T-helper 1 cell treated with Interleukin-12 subunit alpha and Interleukin-12 subunit beta and Interleukin-4 antibody, amounts not matched to agents 30 μg/mL and 1 μg/mL, for 36 hours (primary cell): Measurements from ENCODE around the gene WDR89.
A peak's percentile ranks its signal among the peaks of the same experiment; 100 is the strongest.
"Not testable (repeated sequence)": the region's sequence is repeated elsewhere in the genome, so short reads cannot be mapped to it uniquely, and the experiment has no call there.

ENCODE experiments used
- H3K27ac Mint-ChIP-seq: one replicate; pipeline ENCODE4 v1.8.0; 2021; ENCODE audit warnings: mild to moderate bottlenecking, mixed read lengths
- H3K27me3 Mint-ChIP-seq: one replicate; pipeline ENCODE4 v1.8.0; 2021; ENCODE audit warnings: low read depth, mixed read lengths
- H3K36me3 Mint-ChIP-seq: one replicate; pipeline ENCODE4 v1.8.0; 2021; ENCODE audit warnings: low read depth, mixed read lengths
- H3K4me1 Mint-ChIP-seq: one replicate; pipeline ENCODE4 v1.8.0; 2021; ENCODE audit warnings: low read depth, mixed read lengths
- H3K4me3 Mint-ChIP-seq: one replicate; pipeline ENCODE4 v1.8.0; 2021; ENCODE audit warnings: mild to moderate bottlenecking, moderate library complexity, mixed read lengths
- H3K9me3 Mint-ChIP-seq: one replicate; pipeline ENCODE4 v1.8.0; 2021; ENCODE audit warnings: mixed read lengths

Gene WDR89

GRCh38 chr14:63638493-63638892 is 3.2 kb downstream of the WDR89 start:
- Mint-ChIP-seq H3K27me3 (no peaks in the 10 kb centered on the region), H3K36me3 (peaks cover 40% of the 10 kb centered on the region), H3K9me3 (peaks cover 23% of the 10 kb centered on the region), H3K4me3 (peak overlapping the region; percentile 23), H3K4me1 (peaks cover 30% of the 10 kb centered on the region), H3K27ac (peak overlapping the region; percentile 76)

- not testable (repeated sequence) for H3K4me3 Mint-ChIP-seq, H3K27me3 Mint-ChIP-seq, H3K27ac Mint-ChIP-seq
- Mint-ChIP-seq H3K4me1 (peaks cover 28% of the 10 kb centered on the region), H3K36me3 (peaks cover 40% of the 10 kb centered on the region), H3K9me3 (peaks cover 23% of the 10 kb centered on the region)
These were observed 5.5 kb downstream of the WDR89 start for GRCh38 chr14:63636094-63636635.

- H3K9me3 Mint-ChIP-seq = peaks cover 23% of the 10 kb centered on the region
- H3K27ac Mint-ChIP-seq = no peak overlapping the region
- no peak overlapping the region for H3K4me3 Mint-ChIP-seq
- peaks cover 18% of the 10 kb centered on the region for H3K4me1 Mint-ChIP-seq
- H3K27me3 Mint-ChIP-seq = no peaks in the 10 kb centered on the region
- H3K36me3 Mint-ChIP-seq = peaks cover 40% of the 10 kb centered on the region
These were observed 7.9 kb downstream of the WDR89 start for GRCh38 chr14:63633801-63634200.

- peaks cover 14% of the 10 kb centered on the region for H3K4me1 Mint-ChIP-seq
- no peak overlapping the region for H3K27ac Mint-ChIP-seq
- H3K4me3 Mint-ChIP-seq = no peak overlapping the region
These were observed 8.6 kb downstream of the WDR89 start for GRCh38 chr14:63632932-63633514.

GRCh38 chr14:63624701-63625100 is 17.0 kb downstream of the WDR89 start:
- Mint-ChIP-seq H3K4me1 (peaks cover 13% of the 10 kb centered on the region), H3K9me3 (no peaks in the 10 kb centered on the region), H3K4me3 (no peak overlapping the region), H3K36me3 (peaks cover 21% of the 10 kb centered on the region), H3K27me3 (no peaks in the 10 kb centered on the region), H3K27ac (no peak overlapping the region)

More at GRCh38 chr14:63632932-63633514, 8.6 kb downstream of the WDR89 start:
- no peaks in the 10 kb centered on the region for H3K27me3 Mint-ChIP-seq
- peaks cover 23% of the 10 kb centered on the region for H3K9me3 Mint-ChIP-seq
- H3K36me3 Mint-ChIP-seq = peaks cover 35% of the 10 kb centered on the region

GRCh38 chr14:63624203-63624602 is 17.5 kb downstream of the WDR89 start:
- Mint-ChIP-seq H3K36me3 (peaks cover 19% of the 10 kb centered on the region), H3K27ac (no peak overlapping the region), H3K4me3 (no peak overlapping the region), H3K9me3 (no peaks in the 10 kb centered on the region), H3K4me1 (peaks cover 11% of the 10 kb centered on the region), H3K27me3 (no peaks in the 10 kb centered on the region)

GRCh38 chr14:63621975-63622374 is 19.7 kb downstream of the WDR89 start:
- peaks cover 20% of the 10 kb centered on the region for H3K36me3 Mint-ChIP-seq
- H3K27me3 Mint-ChIP-seq, H3K4me3 Mint-ChIP-seq, H3K27ac Mint-ChIP-seq, H3K9me3 Mint-ChIP-seq: not testable (repeated sequence)
- H3K4me1 Mint-ChIP-seq = peaks cover 13% of the 10 kb centered on the region

GRCh38 chr14:63616015-63616414 is 25.7 kb downstream of the WDR89 start:
- Mint-ChIP-seq H3K9me3 (no peaks in the 10 kb centered on the region), H3K27ac (no peak overlapping the region), H3K4me1 (peaks cover 13% of the 10 kb centered on the region), H3K4me3 (no peak overlapping the region), H3K27me3 (no peaks in the 10 kb centered on the region), H3K36me3 (peaks cover 14% of the 10 kb centered on the region)

- no peaks in the 10 kb centered on the region for H3K27me3 Mint-ChIP-seq
- no peaks in the 10 kb centered on the region for H3K9me3 Mint-ChIP-seq
- H3K27ac Mint-ChIP-seq = no peak overlapping the region
- H3K4me3 Mint-ChIP-seq = no peak overlapping the region
- peaks cover 14% of the 10 kb centered on the region for H3K36me3 Mint-ChIP-seq
- H3K4me1 Mint-ChIP-seq = peaks cover 13% of the 10 kb centered on the region
These were observed 26.9 kb downstream of the WDR89 start for GRCh38 chr14:63614679-63615363.

- H3K4me3 Mint-ChIP-seq = no peak overlapping the region
- peaks cover 9% of the 10 kb centered on the region for H3K36me3 Mint-ChIP-seq
- H3K9me3 Mint-ChIP-seq = no peaks in the 10 kb centered on the region
- H3K4me1 Mint-ChIP-seq = peaks cover 5% of the 10 kb centered on the region
- no peaks in the 10 kb centered on the region for H3K27me3 Mint-ChIP-seq
- H3K27ac Mint-ChIP-seq = no peak overlapping the region
These were observed 30.6 kb downstream of the WDR89 start for GRCh38 chr14:63611078-63611477.

GRCh38 chr14:63605041-63605532 is 36.6 kb downstream of the WDR89 start:
- peaks cover 8% of the 10 kb centered on the region for H3K4me1 Mint-ChIP-seq
- no peak overlapping the region for H3K27ac Mint-ChIP-seq
- no peaks in the 10 kb centered on the region for H3K27me3 Mint-ChIP-seq
- no peaks in the 10 kb centered on the region for H3K9me3 Mint-ChIP-seq
- H3K36me3 Mint-ChIP-seq = peaks cover 15% of the 10 kb centered on the region
- no peak overlapping the region for H3K4me3 Mint-ChIP-seq

GRCh38 chr14:63604626-63605025 is 37.0 kb downstream of the WDR89 start:
- Mint-ChIP-seq H3K36me3 (peaks cover 16% of the 10 kb centered on the region), H3K4me3 (no peak overlapping the region), H3K27ac (no peak overlapping the region)

GRCh38 chr14:63603749-63604277 is 37.9 kb downstream of the WDR89 start:
- Mint-ChIP-seq H3K4me1 (peaks cover 8% of the 10 kb centered on the region), H3K27ac (no peak overlapping the region), H3K36me3 (peaks cover 24% of the 10 kb centered on the region), H3K27me3 (no peaks in the 10 kb centered on the region), H3K9me3 (peaks cover 4% of the 10 kb centered on the region), H3K4me3 (no peak overlapping the region)

More at GRCh38 chr14:63604626-63605025, 37.0 kb downstream of the WDR89 start:
- H3K9me3 Mint-ChIP-seq = no peaks in the 10 kb centered on the region
- H3K27me3 Mint-ChIP-seq = no peaks in the 10 kb centered on the region
- H3K4me1 Mint-ChIP-seq = peaks cover 8% of the 10 kb centered on the region

- H3K27me3 Mint-ChIP-seq = no peaks in the 10 kb centered on the region
- peaks cover 30% of the 10 kb centered on the region for H3K9me3 Mint-ChIP-seq
- H3K27ac Mint-ChIP-seq = no peak overlapping the region
- H3K4me3 Mint-ChIP-seq = no peak overlapping the region
- H3K4me1 Mint-ChIP-seq = peaks cover 3% of the 10 kb centered on the region
- peaks cover 55% of the 10 kb centered on the region for H3K36me3 Mint-ChIP-seq
These were observed 42.9 kb downstream of the WDR89 start for GRCh38 chr14:63598807-63599206.
